Thyroid gland (tissue), 4 donors: Measurements from ENCODE around the gene FHIT.

Experiments used
- POLR2A ChIP-seq, 2 donors: fragments of 450-650 bp; IDR thresholded peaks; one replicate each; pipeline ENCODE4 v1.6.1; 2017; ENCODE audit warnings: antibody characterized with exemption in 2 of 2, mild to moderate bottlenecking in 2 of 2, moderate library complexity in 1 of 2
- TF ChIP-seq, protein P1 (sequence below), 6 experiments: fragments of 200-600 bp in 3 of 6; fragments of 450-650 bp in 3 of 6; sonication (generic) in 3 of 6; IDR thresholded peaks; one replicate each; pipeline ENCODE4 v1.5.1; 2016 to 2019; ENCODE audit warnings: antibody characterized with exemption in 6 of 6, mild to moderate bottlenecking in 2 of 6, inconsistent platforms in 1 of 6, moderate library complexity in 1 of 6

DNA sequence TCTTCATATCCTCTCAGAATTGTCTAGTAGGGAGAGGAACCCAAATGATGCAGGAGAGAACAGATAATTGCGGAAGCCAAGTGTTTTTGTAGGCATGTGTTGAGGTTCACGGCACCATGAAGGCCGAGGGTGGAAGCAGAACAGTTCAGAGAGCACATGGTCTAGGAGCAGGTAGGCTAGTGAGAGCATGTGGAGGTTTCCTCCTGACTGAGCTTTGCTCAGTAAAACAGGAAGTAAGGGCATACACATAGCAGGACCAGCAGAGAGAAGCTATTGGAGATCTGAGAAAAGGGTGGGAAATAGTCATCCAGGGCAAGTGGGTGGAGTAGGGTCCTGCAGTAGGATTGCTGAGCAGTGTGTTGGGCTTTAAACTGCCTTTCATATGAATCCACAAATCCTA is 491.1 kb downstream of the FHIT start:
- TF ChIP-seq, protein P1, sequence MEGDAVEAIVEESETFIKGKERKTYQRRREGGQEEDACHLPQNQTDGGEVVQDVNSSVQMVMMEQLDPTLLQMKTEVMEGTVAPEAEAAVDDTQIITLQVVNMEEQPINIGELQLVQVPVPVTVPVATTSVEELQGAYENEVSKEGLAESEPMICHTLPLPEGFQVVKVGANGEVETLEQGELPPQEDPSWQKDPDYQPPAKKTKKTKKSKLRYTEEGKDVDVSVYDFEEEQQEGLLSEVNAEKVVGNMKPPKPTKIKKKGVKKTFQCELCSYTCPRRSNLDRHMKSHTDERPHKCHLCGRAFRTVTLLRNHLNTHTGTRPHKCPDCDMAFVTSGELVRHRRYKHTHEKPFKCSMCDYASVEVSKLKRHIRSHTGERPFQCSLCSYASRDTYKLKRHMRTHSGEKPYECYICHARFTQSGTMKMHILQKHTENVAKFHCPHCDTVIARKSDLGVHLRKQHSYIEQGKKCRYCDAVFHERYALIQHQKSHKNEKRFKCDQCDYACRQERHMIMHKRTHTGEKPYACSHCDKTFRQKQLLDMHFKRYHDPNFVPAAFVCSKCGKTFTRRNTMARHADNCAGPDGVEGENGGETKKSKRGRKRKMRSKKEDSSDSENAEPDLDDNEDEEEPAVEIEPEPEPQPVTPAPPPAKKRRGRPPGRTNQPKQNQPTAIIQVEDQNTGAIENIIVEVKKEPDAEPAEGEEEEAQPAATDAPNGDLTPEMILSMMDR (IDR thresholded peaks at IDR 0.05) = no peak
- no peak for TF ChIP-seq POLR2A (IDR thresholded peaks at IDR 0.05)
